ENCODE data around the gene TRIM74. TPM values are rescaled to one million over a fixed set of nuclear protein-coding genes. Genes with fewer than 3 reads are reported as not detected.
"Not testable (repeated sequence)": the region's sequence is repeated elsewhere in the genome, so short reads cannot be mapped to it uniquely, and the experiment has no call there.

TRIM74 gene
- total RNA-seq, 3 donors from 2014 or later (not counting 1 experiment from before 2014, with no cell fraction given), result 0.73 to 5.3 (median 2.3) TPM

DNA sequence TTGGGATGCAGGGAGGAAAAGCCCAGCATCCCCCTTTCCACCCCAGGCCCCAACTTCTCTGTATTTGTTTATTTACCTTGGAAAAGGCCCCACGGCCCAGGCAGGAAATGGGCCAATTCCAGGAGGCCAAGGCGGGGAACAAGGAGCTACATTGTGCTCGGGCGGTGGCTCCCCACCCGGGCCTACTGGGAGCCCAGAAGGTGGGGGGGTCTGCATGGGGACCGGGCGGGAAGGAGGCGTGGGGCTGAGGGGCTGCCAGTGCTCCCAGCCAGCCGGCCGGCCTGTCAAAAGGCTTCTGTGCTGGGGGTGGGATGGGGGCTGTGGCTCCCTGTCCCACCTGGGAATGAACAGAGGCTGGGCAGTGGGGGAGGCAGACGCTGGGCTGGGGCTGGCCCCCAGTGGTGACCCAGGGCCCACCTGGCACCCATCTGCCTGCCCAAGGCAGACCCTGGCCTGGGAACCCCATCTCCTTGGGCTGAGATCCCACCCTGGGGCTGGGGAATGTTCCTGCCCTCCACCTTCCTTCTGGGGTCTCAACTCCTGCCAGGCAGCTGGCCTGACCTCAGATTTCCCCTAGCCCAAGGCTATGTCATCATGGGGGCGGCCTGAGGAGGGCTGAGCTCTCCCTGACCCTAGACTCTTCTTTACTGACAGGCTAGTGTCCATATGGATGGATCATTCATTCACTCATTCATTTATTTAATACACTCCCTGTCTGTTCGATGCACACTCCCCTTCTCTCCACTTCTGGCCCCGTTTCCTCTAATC lies 21.1 kb upstream of the TRIM74 start:
- H3K36me3 Mint-ChIP-seq; H3K27ac Mint-ChIP-seq; H3K27me3 ChIP-seq (ENCODE audit: control insufficient read depth, insufficient read depth, low read length); H3K27me3 Mint-ChIP-seq (ENCODE audit: low read depth in 2 of 2); ATAC-seq; H3K4me3 Mint-ChIP-seq; DNase-seq; H3K36me3 ChIP-seq (ENCODE audit: control insufficient read depth, insufficient read depth, low read length); H3K4me1 Mint-ChIP-seq; H3K4me3 ChIP-seq (ENCODE audit: low read length); intact Hi-C loops (cut with micrococcal nuclease); H3K27ac ChIP-seq (ENCODE audit: low read length); H3K9me3 Mint-ChIP-seq; H3K9me3 ChIP-seq (ENCODE audit: control insufficient read depth, insufficient read depth, low read length); H3K4me1 ChIP-seq (ENCODE audit: control insufficient read depth, insufficient read depth, low read length): not testable (repeated sequence)
- 100% methylated on average over 2 of the region's 14 CpGs for WGBS (ENCODE audit: insufficient coverage)

DNA sequence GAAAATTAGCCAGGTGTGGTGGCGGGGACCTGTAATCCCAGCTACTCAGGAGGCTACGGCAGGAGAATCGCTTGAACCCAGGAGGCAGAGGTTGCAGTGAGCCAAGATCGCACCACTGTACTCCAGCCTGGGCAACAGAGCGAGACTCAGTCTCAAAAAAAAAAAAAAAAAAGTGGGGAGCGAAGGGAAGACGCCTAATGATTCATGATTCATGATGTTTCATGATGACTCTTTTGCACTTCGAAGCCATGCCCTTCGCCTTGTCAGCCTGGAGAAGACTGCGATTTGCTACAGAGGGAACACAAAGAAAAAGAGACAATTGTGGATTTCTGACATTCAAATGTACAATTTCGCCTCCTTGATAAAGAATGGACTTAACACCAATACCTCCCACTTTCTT lies 12.8 kb upstream of the TRIM74 start:
- ATAC-seq; DNase-seq; H3K4me1 Mint-ChIP-seq; H3K4me3 Mint-ChIP-seq; H3K27ac Mint-ChIP-seq; H3K4me1 ChIP-seq (ENCODE audit: control insufficient read depth, insufficient read depth, low read length); H3K27me3 Mint-ChIP-seq (ENCODE audit: low read depth in 2 of 2); H3K9me3 ChIP-seq (ENCODE audit: control insufficient read depth, insufficient read depth, low read length); intact Hi-C loops (cut with micrococcal nuclease); H3K9me3 Mint-ChIP-seq; H3K27ac ChIP-seq (ENCODE audit: low read length); H3K36me3 Mint-ChIP-seq; H3K27me3 ChIP-seq (ENCODE audit: control insufficient read depth, insufficient read depth, low read length); H3K36me3 ChIP-seq (ENCODE audit: control insufficient read depth, insufficient read depth, low read length); H3K4me3 ChIP-seq (ENCODE audit: low read length): not testable (repeated sequence)
- no CpG with 5 or more reads among the region's 11 CpGs for WGBS (ENCODE audit: insufficient coverage)

DNA sequence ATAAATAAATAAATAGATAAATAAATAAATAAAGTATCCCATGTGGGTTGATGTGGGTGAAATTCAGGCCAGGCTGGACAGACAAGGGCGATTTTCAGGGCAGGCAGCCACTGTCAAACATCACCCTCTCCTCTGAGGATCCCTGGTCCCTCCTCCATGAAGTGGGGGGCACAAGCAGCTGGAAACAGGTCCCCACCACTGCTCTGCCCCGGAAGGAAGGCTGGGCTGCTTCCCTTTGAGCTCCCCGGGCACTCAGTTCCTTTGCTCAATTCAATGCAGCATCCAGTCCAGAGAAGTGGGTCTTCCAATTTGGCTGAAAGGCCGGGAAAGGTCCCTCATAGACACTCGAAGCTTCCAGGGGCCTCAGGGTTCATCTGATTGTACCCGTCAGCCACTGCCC lies 11.1 kb upstream of the TRIM74 start:
- H3K27ac Mint-ChIP-seq; H3K36me3 Mint-ChIP-seq; H3K36me3 ChIP-seq (ENCODE audit: control insufficient read depth, insufficient read depth, low read length); H3K4me3 ChIP-seq (ENCODE audit: low read length); H3K9me3 ChIP-seq (ENCODE audit: control insufficient read depth, insufficient read depth, low read length); intact Hi-C loops (cut with micrococcal nuclease); H3K4me1 ChIP-seq (ENCODE audit: control insufficient read depth, insufficient read depth, low read length); H3K27me3 ChIP-seq (ENCODE audit: control insufficient read depth, insufficient read depth, low read length); DNase-seq; H3K9me3 Mint-ChIP-seq; ATAC-seq; H3K4me3 Mint-ChIP-seq; H3K27ac ChIP-seq (ENCODE audit: low read length); H3K4me1 Mint-ChIP-seq; H3K27me3 Mint-ChIP-seq (ENCODE audit: low read depth in 2 of 2): not testable (repeated sequence)
- 100% methylated on average over 1 of the region's 6 CpGs for WGBS (ENCODE audit: insufficient coverage)

DNA sequence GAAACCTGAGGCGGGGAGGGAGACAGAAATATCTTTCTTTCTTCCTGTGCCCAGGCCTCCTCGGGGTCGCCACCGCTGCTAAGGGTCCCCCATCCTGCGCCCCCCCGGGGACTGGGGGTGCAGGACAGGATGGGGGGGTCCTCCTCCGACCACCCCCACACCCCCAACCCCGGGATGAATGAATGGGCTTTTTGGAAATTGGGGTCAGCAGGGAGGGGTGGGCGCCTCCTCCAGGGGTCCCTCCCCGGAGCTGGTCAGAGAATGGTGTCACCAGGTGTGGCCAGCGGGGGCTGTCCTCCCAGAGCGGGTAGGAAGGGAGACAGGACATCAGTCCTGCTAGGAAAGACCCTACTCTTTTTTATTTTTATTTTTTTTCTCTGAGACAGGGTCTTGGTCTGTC lies 7.2 kb upstream of the TRIM74 start:
- H3K27me3 Mint-ChIP-seq (ENCODE audit: low read depth in 2 of 2); DNase-seq; H3K4me3 ChIP-seq (ENCODE audit: low read length); ATAC-seq; H3K9me3 Mint-ChIP-seq; H3K27me3 ChIP-seq (ENCODE audit: control insufficient read depth, insufficient read depth, low read length); H3K27ac ChIP-seq (ENCODE audit: low read length); intact Hi-C loops (cut with micrococcal nuclease); H3K9me3 ChIP-seq (ENCODE audit: control insufficient read depth, insufficient read depth, low read length); H3K4me1 Mint-ChIP-seq; H3K36me3 ChIP-seq (ENCODE audit: control insufficient read depth, insufficient read depth, low read length); H3K36me3 Mint-ChIP-seq; H3K4me1 ChIP-seq (ENCODE audit: control insufficient read depth, insufficient read depth, low read length); H3K27ac Mint-ChIP-seq; H3K4me3 Mint-ChIP-seq: not testable (repeated sequence)
- no CpG with 5 or more reads among the region's 12 CpGs for WGBS (ENCODE audit: insufficient coverage)

DNA sequence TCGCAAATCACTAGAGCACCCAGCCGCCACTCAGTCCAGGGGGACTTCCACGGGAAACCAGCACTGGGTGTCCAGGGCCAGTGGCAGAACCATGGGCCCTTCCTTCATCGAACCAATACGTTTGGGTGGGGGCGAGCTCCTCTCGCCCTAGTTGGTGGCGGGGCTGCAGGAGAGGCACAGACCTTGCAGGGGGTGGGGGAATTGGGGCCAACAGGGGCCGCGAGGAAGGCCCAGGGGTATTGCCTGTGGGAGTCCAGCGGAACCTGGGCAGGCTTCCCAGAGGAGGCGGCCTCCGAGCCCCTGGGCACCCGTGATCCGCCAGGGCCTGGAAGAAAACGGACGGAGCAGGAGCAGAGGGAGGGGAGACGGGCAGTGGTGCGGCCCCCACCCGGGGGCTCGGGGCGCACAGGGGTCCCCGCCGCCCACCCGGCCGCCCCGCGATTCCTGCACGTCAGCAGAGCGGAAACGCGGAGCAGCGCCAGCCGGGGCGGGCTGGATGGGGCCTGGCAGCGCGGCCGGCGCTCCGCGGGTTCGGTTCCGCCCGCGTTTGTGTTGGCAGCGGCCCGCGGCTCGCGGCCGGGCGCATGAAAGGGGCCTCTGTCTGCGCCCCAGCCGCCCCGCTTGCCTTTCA lies 6.5 kb upstream of the TRIM74 start:
- ATAC-seq; H3K9me3 Mint-ChIP-seq; H3K4me3 ChIP-seq (ENCODE audit: low read length); H3K9me3 ChIP-seq (ENCODE audit: control insufficient read depth, insufficient read depth, low read length); H3K4me3 Mint-ChIP-seq; intact Hi-C loops (cut with micrococcal nuclease); H3K36me3 ChIP-seq (ENCODE audit: control insufficient read depth, insufficient read depth, low read length); H3K4me1 Mint-ChIP-seq; H3K27me3 Mint-ChIP-seq (ENCODE audit: low read depth in 2 of 2); H3K27ac Mint-ChIP-seq; H3K27me3 ChIP-seq (ENCODE audit: control insufficient read depth, insufficient read depth, low read length); H3K36me3 Mint-ChIP-seq; DNase-seq; H3K27ac ChIP-seq (ENCODE audit: low read length); H3K4me1 ChIP-seq (ENCODE audit: control insufficient read depth, insufficient read depth, low read length): not testable (repeated sequence)
- 93% methylated on average over 6 of the region's 55 CpGs for WGBS (ENCODE audit: insufficient coverage)

DNA sequence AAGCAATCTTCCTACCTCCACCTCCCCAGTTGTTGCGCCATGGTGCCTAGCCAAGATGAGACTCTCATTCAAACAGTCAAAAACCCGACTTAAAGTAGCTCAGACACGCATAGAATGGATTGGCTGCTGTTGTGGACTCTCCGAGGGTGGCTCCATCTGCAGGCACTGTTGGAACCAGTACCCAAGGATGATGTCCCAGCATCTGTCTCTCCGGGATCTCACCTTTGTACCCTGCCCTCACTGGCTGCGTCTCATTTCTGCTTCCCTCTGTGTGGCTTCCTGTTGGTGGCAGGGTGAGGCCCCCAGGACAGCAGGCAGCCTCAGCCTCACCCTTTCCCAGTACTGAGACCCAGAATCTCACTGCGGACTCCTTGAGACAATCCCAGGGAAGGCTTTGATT lies 5.5 kb upstream of the TRIM74 start:
- H3K4me1 ChIP-seq (ENCODE audit: control insufficient read depth, insufficient read depth, low read length); H3K4me3 Mint-ChIP-seq: not testable (repeated sequence)

DNA sequence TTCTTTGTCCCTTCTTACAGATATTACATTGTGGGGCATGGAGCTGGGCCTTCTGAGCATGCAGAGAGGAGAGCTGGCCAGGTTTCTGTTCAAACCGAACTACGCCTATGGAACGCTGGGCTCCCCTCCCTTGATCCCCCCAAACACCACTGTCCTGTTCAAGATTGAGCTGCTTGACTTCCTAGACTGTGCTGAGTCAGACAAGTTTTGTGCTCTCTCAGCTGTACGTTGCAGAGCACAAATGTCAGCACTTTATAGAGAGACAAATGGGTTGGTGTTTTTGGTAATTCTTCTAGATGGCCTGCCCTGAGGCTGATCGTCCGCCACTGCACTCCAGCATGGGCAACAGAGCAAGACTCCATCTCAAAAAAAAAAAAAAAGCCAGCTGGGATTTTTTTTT lies 2.2 kb upstream of the TRIM74 start:
- ATAC-seq; H3K36me3 Mint-ChIP-seq; H3K4me1 Mint-ChIP-seq; H3K4me3 ChIP-seq (ENCODE audit: low read length); intact Hi-C loops (cut with micrococcal nuclease); H3K4me1 ChIP-seq (ENCODE audit: control insufficient read depth, insufficient read depth, low read length); H3K9me3 ChIP-seq (ENCODE audit: control insufficient read depth, insufficient read depth, low read length); H3K27ac ChIP-seq (ENCODE audit: low read length); H3K36me3 ChIP-seq (ENCODE audit: control insufficient read depth, insufficient read depth, low read length); H3K27me3 ChIP-seq (ENCODE audit: control insufficient read depth, insufficient read depth, low read length); H3K27ac Mint-ChIP-seq; H3K4me3 Mint-ChIP-seq; H3K9me3 Mint-ChIP-seq; DNase-seq; H3K27me3 Mint-ChIP-seq (ENCODE audit: low read depth in 2 of 2): not testable (repeated sequence)
- WGBS (ENCODE audit: insufficient coverage), result no CpG with 5 or more reads among the region's 6 CpGs

More for the DNA sequence above, 5.5 kb upstream of the TRIM74 start:
- H3K4me3 ChIP-seq (ENCODE audit: low read length); H3K27ac Mint-ChIP-seq; H3K27me3 ChIP-seq (ENCODE audit: control insufficient read depth, insufficient read depth, low read length); DNase-seq; H3K36me3 ChIP-seq (ENCODE audit: control insufficient read depth, insufficient read depth, low read length); H3K36me3 Mint-ChIP-seq; intact Hi-C loops (cut with micrococcal nuclease); H3K9me3 ChIP-seq (ENCODE audit: control insufficient read depth, insufficient read depth, low read length); H3K4me1 Mint-ChIP-seq; H3K9me3 Mint-ChIP-seq; H3K27ac ChIP-seq (ENCODE audit: low read length); H3K27me3 Mint-ChIP-seq (ENCODE audit: low read depth in 2 of 2): not testable (repeated sequence)
- WGBS (ENCODE audit: insufficient coverage), result no CpG with 5 or more reads among the region's 7 CpGs
- ATAC-seq, result peak in 1 of 3 donors; percentile 10

DNA sequence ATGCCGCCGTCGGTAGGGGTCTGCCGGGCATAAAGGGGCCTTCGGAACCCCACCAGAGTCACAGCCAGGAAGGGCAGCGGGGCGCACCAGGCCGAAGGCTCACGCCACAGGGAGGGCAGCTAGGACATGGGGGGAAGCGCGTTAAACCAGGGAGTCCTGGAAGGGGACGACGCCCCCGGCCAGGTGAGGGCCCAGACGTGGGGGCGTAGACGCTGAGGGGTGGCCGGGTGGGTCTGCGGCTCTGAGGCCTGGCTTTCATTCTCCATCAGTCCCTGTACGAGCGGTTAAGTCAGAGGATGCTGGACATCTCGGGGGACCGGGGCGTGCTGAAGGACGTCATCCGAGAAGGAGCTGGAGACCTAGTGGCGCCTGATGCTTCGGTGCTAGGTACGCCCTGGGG lies 422 bp upstream of the TRIM74 start:
- H3K9me3 ChIP-seq (ENCODE audit: control insufficient read depth, insufficient read depth, low read length); H3K27me3 ChIP-seq (ENCODE audit: control insufficient read depth, insufficient read depth, low read length); DNase-seq; H3K36me3 ChIP-seq (ENCODE audit: control insufficient read depth, insufficient read depth, low read length); H3K4me3 ChIP-seq (ENCODE audit: low read length); intact Hi-C loops (cut with micrococcal nuclease); H3K27me3 Mint-ChIP-seq (ENCODE audit: low read depth in 2 of 2); H3K4me1 Mint-ChIP-seq; H3K27ac Mint-ChIP-seq; H3K36me3 Mint-ChIP-seq; H3K27ac ChIP-seq (ENCODE audit: low read length); H3K4me1 ChIP-seq (ENCODE audit: control insufficient read depth, insufficient read depth, low read length); H3K9me3 Mint-ChIP-seq; ATAC-seq; H3K4me3 Mint-ChIP-seq: not testable (repeated sequence)
- 73% methylated on average over 8 of the region's 29 CpGs for WGBS (ENCODE audit: insufficient coverage)
